ENCODE measurements around the gene SYPL1.

GRCh38 chr7:106112972-106113421, 885 bp upstream of the SYPL1 start:
- TF ChIP-seq CTCF (conservative IDR thresholded peaks at IDR 0.05; ENCODE audit: low read depth, low read length): no peak
- TF ChIP-seq EZH2 (IDR thresholded peaks at IDR 0.05; ENCODE audit: borderline replicate concordance, low read depth, low read length, poor library complexity, severe bottlenecking): no peak
